HUES64 (cell line): Measurements from ENCODE around the gene ASB6.
A peak's percentile ranks its signal among the peaks of the same experiment; 100 is the strongest.

Source experiments
- H3K27ac ChIP-seq: 2 replicates; pipeline ENCODE4 v1.7.0; 2013; ENCODE audit warnings: low read depth, low read length, inconsistent platforms
- H3K27me3 ChIP-seq: 2 replicates; pipeline ENCODE4 v1.6.1; 2013; ENCODE audit warnings: mild to moderate bottlenecking, low read length; ENCODE audit not compliant: insufficient read depth
- H3K36me3 ChIP-seq: 2 replicates; pipeline ENCODE4 v1.6.1; 2013; ENCODE audit warnings: mild to moderate bottlenecking, low read length; ENCODE audit not compliant: insufficient read depth
- H3K4me1 ChIP-seq: 2 replicates; pipeline ENCODE4 v1.6.1; 2013; ENCODE audit warnings: mild to moderate bottlenecking, low read length, moderate library complexity; ENCODE audit not compliant: insufficient read depth
- H3K4me3 ChIP-seq: 2 replicates; pipeline ENCODE4 v1.5.1; 2013; ENCODE audit warnings: mild to moderate bottlenecking, low read length, moderate library complexity
- H3K9ac ChIP-seq: 2 replicates; pipeline ENCODE4 v1.6.1; 2013; ENCODE audit warnings: mild to moderate bottlenecking, low read depth, low read length
- H3K9me3 ChIP-seq: 2 replicates; pipeline ENCODE4 v1.6.1; 2013; ENCODE audit warnings: low read depth, low read length; ENCODE audit not compliant: insufficient read depth
- WGBS: fragments of 150-250, 120-280 bp; methylation state at CpG from one replicate; pipeline ENCODE4 v1.1.7; 2013; ENCODE audit warnings: missing lambda C conversion rate; 5-methylcytosine and 5-hydroxymethylcytosine counted together

The ASB6 gene

GRCh38 chr9:129633207-129633606, 8.7 kb downstream of the ASB6 start:
- Histone ChIP-seq H3K36me3 (peaks cover 70% of the 10 kb centered on the region), H3K9me3 (no peaks in the 10 kb centered on the region), H3K9ac (no peak overlapping the region), H3K4me1 (0 out of 2 replicates have a peak, but pooled peaks cover 5% of the 10 kb centered on the region), H3K27me3 (no peaks in the 10 kb centered on the region), H3K27ac (no peak overlapping the region), H3K4me3 (no peak overlapping the region)
- 90% methylated on average over 4 of the region's 4 CpGs for WGBS

GRCh38 chr9:129632460-129632859, 9.5 kb downstream of the ASB6 start:
- Histone ChIP-seq H3K9me3 (no peaks in the 10 kb centered on the region), H3K4me1 (peaks cover 9% of the 10 kb centered on the region), H3K27ac (no peak overlapping the region), H3K4me3 (no peak overlapping the region), H3K36me3 (peaks cover 70% of the 10 kb centered on the region), H3K9ac (no peak overlapping the region), H3K27me3 (no peaks in the 10 kb centered on the region)
- 94% methylated on average over 13 of the region's 13 CpGs for WGBS

- Histone ChIP-seq H3K27ac (no peak overlapping the region), H3K9me3 (no peaks in the 10 kb centered on the region), H3K4me3 (no peak overlapping the region), H3K36me3 (peaks cover 62% of the 10 kb centered on the region), H3K9ac (no peak overlapping the region), H3K27me3 (no peaks in the 10 kb centered on the region), H3K4me1 (peaks cover 13% of the 10 kb centered on the region)
- 88% methylated on average over 19 of the region's 19 CpGs for WGBS
Observed at GRCh38 chr9:129631674-129632129, 10.2 kb downstream of the ASB6 start.

GRCh38 chr9:129630967-129631673, 10.8 kb downstream of the ASB6 start:
- peaks cover 13% of the 10 kb centered on the region for H3K4me1 ChIP-seq
- H3K27ac ChIP-seq = no peak overlapping the region
- peaks cover 60% of the 10 kb centered on the region for H3K36me3 ChIP-seq
- H3K9me3 ChIP-seq = no peaks in the 10 kb centered on the region
- H3K27me3 ChIP-seq = no peaks in the 10 kb centered on the region
- no peak overlapping the region for H3K4me3 ChIP-seq
- WGBS = 85% methylated on average over 21 of the region's 21 CpGs
- H3K9ac ChIP-seq = no peak overlapping the region

DNA sequence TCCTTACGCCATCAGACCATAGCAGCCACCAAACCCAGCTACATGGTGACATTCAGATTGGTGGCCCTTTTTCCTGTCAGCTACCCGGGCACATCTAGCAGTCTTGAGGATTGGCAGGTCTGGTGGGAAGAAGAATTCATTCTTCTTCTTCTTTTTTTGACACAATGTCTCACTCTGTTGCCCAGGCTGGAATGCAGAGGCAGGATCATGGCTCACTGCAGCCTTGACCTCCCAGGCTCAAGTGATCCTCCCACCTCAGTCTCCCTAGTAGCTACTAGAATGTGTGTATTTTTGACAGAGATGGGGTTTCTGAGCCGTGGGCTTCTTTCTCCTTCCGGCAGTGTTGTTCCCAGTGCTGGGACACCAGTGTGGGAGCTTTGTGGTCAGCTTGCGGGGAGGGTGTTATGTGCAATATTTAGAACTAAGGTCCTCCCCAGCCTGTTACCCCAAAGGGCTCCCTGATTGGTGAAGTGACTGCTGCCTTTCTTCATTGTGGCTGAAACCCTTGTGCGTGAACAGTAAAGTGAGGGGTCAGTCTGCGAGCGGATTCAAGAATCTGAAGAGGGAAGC, 12.6 kb downstream of the ASB6 start:
- H3K27ac ChIP-seq = no peak overlapping the region
- peaks cover 13% of the 10 kb centered on the region for H3K4me1 ChIP-seq
- H3K36me3 ChIP-seq = peaks cover 44% of the 10 kb centered on the region
- no peak overlapping the region for H3K9ac ChIP-seq
- H3K27me3 ChIP-seq = no peaks in the 10 kb centered on the region
- H3K4me3 ChIP-seq = no peak overlapping the region
- no peaks in the 10 kb centered on the region for H3K9me3 ChIP-seq
- WGBS = 97% methylated on average over 8 of the region's 8 CpGs

DNA sequence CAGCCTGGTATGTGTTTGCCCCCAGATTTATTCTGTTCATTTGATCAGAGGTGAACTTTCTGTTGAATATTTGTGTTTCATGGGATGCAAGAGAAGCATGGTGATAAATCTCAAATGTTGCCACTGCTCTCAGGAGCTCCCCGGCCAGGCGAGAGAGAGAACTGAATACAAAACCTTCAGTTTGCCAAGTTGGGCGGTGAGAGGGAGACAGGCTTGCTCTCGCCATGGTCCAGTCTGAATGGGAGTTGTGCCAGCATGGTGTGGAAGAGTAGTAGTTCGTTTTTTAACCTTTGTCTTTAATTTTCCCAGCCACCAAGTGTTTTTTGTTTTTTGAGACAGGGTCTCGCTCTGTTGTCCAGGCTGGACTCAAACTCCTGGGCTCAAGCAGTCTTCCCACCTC, 13.2 kb downstream of the ASB6 start:
- Histone ChIP-seq H3K27me3 (no peaks in the 10 kb centered on the region), H3K36me3 (peaks cover 38% of the 10 kb centered on the region), H3K9me3 (no peaks in the 10 kb centered on the region), H3K9ac (no peak overlapping the region), H3K27ac (no peak overlapping the region), H3K4me3 (no peak overlapping the region), H3K4me1 (peaks cover 13% of the 10 kb centered on the region)
- 86% methylated on average over 6 of the region's 6 CpGs for WGBS

DNA sequence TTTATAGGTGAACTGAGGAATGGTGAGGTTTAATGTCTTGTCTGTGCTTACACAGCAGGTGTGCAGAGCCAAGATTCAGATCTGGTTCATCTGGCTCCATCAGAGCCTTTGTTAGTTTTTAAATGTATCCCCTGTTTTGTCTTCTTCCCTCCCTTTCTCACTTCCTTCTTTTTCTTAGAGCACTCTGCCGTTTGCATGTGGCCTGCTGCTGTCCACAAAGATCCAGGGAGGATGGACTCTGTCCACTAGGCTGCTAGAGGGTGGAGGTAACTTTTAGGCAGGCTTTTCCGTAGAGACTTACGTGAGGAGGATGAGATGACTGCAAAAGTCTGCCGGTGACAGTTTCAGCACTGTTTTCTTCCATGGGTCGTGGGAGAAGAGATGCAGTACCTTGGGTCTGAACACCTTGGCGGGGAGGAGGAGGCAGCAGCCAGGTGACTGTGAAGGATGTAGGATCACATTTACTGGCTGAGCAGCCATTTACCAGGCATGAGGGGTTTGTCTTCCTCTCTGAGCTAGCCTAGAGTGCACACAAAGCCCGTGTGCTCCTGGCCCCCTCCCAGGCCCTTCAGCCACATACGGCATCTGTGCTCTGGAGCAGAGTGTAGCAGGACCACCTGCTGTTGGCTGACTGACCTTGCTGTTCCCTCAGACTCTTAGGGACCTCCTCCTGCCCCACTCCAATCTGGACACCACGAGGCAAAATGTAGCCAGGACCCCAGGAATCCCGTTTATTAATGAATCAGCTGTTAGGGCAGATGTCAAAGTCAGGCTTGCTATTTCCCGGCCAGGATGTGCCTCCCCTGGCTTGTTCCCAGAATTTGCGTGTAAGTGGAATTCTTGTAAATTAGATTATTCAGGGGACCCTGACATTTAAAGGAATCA, 14.2 kb downstream of the ASB6 start:
- H3K27me3 ChIP-seq = no peaks in the 10 kb centered on the region
- peaks cover 29% of the 10 kb centered on the region for H3K36me3 ChIP-seq
- peak overlapping the region; percentile 96; the same call in 1 of the 2 replicates for H3K9ac ChIP-seq
- H3K9me3 ChIP-seq = no peaks in the 10 kb centered on the region
- H3K4me1 ChIP-seq = peaks cover 13% of the 10 kb centered on the region
- H3K27ac ChIP-seq = no peak overlapping the region
- 84% methylated on average over 12 of the region's 12 CpGs for WGBS
- peak overlapping the region; percentile 89 for H3K4me3 ChIP-seq

DNA sequence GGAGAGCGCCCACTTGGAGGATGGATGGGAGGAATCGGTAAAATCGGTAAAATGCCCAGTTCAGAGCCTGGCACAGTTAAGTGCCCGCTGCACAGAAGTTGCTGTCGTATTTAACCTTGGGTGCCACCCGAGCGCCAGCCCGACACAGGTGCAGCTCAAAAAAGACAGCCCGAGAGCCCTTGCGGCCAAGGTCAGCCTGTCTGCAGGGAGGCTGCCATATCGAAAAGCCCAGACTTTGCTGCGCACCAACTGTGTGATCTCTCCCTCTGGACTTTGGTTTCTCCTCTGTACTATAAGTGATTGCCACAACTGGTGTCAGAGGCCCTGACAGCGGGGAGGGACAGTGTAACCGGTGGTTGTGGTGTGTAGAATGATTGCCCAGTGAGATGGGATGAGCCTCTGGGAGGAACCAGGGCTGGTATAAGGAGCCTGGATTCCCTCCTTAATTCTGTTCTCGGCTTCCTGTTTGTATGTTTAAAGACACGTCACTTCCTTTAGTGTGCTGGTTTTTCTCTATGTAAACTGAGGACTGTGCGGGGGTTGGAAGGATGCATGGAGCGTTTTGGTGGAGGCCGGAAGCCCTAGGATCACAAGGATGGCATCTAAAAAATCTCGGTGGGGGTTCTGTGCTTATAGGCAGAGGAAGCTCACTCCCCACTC, 15.2 kb downstream of the ASB6 start:
- Histone ChIP-seq H3K4me3 (peak overlapping the region; percentile 89), H3K4me1 (peaks cover 13% of the 10 kb centered on the region), H3K9ac (peak overlapping the region; percentile 96), H3K9me3 (no peaks in the 10 kb centered on the region), H3K36me3 (peaks cover 19% of the 10 kb centered on the region), H3K27ac (peak overlapping the region; percentile 94), H3K27me3 (peaks cover 4% of the 10 kb centered on the region)
- WGBS = 6% methylated on average over 20 of the region's 20 CpGs

GRCh38 chr9:129626079-129626624, 15.8 kb downstream of the ASB6 start, which contains the start of gene NTMT1:
Gene NTMT1, plus strand, starts transcription at chr9:129626163. Its CDS starts 6,541 bp downstream, at chr9:129632704.
- Histone ChIP-seq H3K4me3 (peak within 1 kb of the TSS; percentile 89), H3K27ac (peak within 1 kb of the TSS; percentile 94), H3K9ac (peak within 1 kb of the TSS; percentile 96), H3K27me3 (peaks cover 10% of the 10 kb centered on the region), H3K36me3 (peaks cover 19% of the 10 kb centered on the region), H3K4me1 (peaks cover 13% of the 10 kb centered on the region), H3K9me3 (no peaks in the 10 kb centered on the region)
- under 1% methylated on average over 55 of the region's 55 CpGs for WGBS

GRCh38 chr9:129624947-129625346, 17.0 kb downstream of the ASB6 start:
- no peaks in the 10 kb centered on the region for H3K9me3 ChIP-seq
- whole genome bisulfite sequencing = 75% methylated on average over 9 of the region's 9 CpGs
- no peak overlapping the region for H3K27ac ChIP-seq
- peaks cover 8% of the 10 kb centered on the region for H3K4me1 ChIP-seq
- H3K9ac ChIP-seq = no peak overlapping the region
- H3K36me3 ChIP-seq = peaks cover 16% of the 10 kb centered on the region
- no peak overlapping the region for H3K4me3 ChIP-seq
- H3K27me3 ChIP-seq = peaks cover 22% of the 10 kb centered on the region
